ENCODE data around the gene ABCA9.

- TF ChIP-seq GATA2 (IDR thresholded peaks at IDR 0.05; ENCODE audit: low read depth, low read length) (no peak), GATA3 (IDR thresholded peaks at IDR 0.05; ENCODE audit: low read depth, low read length) (no peak)
Observed at GRCh38 chr17:68944435-68945035, 116.2 kb downstream of the ABCA9 start.

Data from SH-SY5Y (cell line).